GM10266 (cell line): ENCODE data around the gene CNTN5.

Experiments used
- DNase-seq: peaks from one replicate; pipeline ENCODE4 v3.0.0; 2012; ENCODE audit errors: extremely low spot score
- CTCF ChIP-seq: IDR thresholded peaks from 2 replicates; pipeline ENCODE4 v1.5.1; 2012; ENCODE audit warnings: mild to moderate bottlenecking, low read depth; ENCODE audit not compliant: control insufficient read depth, insufficient read depth; ENCODE audit errors: missing control alignments

CNTN5 gene

DNA sequence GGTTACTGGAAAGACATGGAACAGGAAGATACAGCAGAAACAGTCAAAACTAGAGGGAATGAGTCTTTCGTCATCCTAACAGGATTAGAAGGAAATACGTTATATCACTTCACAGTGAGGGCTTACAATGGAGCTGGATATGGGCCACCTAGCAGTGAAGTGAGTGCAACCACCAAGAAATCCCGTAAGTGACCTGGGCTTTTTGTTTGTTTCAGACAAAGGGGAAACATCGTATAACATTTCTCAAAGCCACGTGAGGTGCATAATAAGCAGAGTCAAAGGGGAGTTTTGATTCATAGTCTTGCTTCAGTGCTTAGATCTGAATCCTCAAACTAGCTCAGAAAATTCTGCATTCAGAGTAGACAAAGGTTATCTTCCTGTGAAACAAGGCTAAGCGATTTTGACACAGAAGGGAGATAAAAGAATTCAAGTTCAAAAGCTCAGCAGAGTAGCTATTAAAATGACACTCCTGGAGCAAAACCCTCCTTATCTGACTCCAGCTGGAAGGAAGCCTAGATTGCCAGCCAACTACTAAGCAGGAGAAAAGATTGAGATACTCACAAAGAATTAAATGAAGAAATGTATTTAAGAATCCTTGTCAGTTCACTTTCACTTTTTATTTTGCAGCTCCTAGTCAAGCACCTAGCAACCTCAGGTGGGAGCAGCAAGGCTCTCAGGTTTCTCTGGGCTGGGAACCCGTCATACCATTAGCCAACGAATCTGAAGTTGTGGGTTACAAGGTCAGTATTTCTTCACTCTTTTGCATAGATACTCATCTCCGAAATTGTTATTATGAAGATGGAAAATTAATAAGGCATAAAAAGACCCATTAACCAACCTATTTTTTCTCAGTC lies 1319.9 kb downstream of the CNTN5 start:
- TF ChIP-seq CTCF: no peak
- DNase-seq: no peak

GRCh38 chr11:100353083-100353482 lies 1332.3 kb downstream of the CNTN5 start:
- DNase-seq: no peak
- TF ChIP-seq CTCF: no peak

DNA sequence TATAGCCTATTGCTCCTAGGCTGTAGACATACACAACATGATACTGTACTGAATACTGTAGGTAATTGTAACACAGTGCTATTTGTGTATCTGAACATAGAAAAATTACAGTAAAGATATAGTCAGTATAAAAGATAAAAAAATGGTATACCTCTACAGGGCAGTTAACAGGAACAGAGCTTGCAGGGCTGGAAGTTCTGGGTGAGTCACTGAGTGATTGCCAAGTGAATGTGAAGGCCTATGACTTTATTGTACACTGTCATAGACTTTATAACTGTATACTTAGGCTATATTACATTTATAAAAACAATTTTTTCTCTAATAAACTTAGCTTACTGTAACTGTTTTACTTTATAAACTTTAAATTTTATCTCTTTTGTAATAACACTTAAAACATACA lies 1334.0 kb downstream of the CNTN5 start:
- no peak for TF ChIP-seq CTCF
- no peak for DNase-seq

DNA sequence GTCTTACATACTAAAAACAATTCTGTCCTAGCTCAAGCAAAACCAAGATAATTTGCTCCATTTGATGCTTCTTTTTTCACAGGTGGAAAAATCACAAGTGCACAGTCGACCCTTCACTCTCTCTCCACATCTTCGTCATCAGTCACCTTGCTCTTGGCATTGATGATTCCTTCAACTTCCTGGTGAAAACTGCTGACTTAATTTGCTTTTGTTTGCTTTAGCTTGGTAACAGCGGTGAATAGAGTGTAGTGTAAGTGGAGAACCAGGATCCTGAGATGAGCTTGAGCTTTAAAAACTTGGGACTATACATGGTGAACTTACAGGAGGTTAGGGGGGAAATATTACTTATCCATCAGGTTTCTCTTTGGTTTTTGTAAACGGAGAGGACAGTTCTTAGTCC lies 1335.3 kb downstream of the CNTN5 start:
- DNase-seq: no peak
- no peak for TF ChIP-seq CTCF

- no peak for TF ChIP-seq CTCF
- DNase-seq: no peak
Observed at GRCh38 chr11:100359281-100359680, 1338.5 kb downstream of the CNTN5 start.

DNA sequence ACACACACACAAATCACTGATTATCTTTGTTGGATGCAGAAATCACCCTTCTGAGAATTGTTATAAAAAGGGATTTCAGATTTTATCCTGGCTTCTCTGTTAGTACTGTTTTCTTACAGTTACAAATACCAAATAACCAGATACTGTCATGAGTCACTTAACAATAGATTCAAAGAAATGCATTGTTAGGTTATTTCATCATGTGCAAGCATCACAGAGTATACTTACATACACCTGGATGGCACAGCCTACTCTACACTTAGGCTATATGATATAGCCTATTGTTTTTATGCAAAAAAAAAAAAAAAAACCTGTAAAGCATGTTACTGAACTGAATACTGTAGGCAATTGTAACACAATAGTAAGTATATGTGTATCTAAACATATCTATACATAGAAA lies 1347.1 kb downstream of the CNTN5 start:
- DNase-seq: no peak
- TF ChIP-seq CTCF: no peak

GRCh38 chr11:100383357-100383865 lies 1362.7 kb downstream of the CNTN5 start:
- no peak for TF ChIP-seq CTCF
- DNase-seq: no peak
